Parathyroid adenoma (tissue), 2 donors: ENCODE measurements around the gene IL3RA.
"Not testable (repeated sequence)": the region's sequence is repeated elsewhere in the genome, so short reads cannot be mapped to it uniquely, and the experiment has no call there.

ENCODE experiments used
- H2AFZ ChIP-seq: fragments of 300-600 bp; sonication (generic); one replicate; pipeline ENCODE4 v1.7.0; 2017; ENCODE audit warnings: antibody characterized with exemption, mild to moderate bottlenecking
- H3K27ac ChIP-seq: fragments of 300-600 bp; sonication (generic); one replicate; pipeline ENCODE4 v1.7.0; 2017
- H3K27me3 ChIP-seq: fragments of 300-600 bp; sonication (generic); one replicate; pipeline ENCODE4 v1.7.0; 2017; ENCODE audit warnings: low read length; ENCODE audit not compliant: control insufficient read depth, insufficient read depth
- H3K36me3 ChIP-seq: fragments of 300-600 bp; sonication (generic); one replicate; pipeline ENCODE4 v1.7.0; 2017; ENCODE audit warnings: low read length; ENCODE audit not compliant: control insufficient read depth, insufficient read depth
- H3K4me1 ChIP-seq: fragments of 300-600 bp; sonication (generic); one replicate; pipeline ENCODE4 v1.7.0; 2017; ENCODE audit warnings: control low read depth
- H3K4me2 ChIP-seq: fragments of 300-600 bp; sonication (generic); one replicate; pipeline ENCODE4 v1.7.0; 2017; ENCODE audit warnings: low read length
- H3K4me3 ChIP-seq: fragments of 300-600 bp; sonication (generic); one replicate; pipeline ENCODE4 v1.7.0; 2017; ENCODE audit warnings: low read depth, low read length
- H3K79me2 ChIP-seq: fragments of 300-600 bp; sonication (generic); one replicate; pipeline ENCODE4 v1.7.0; 2017; ENCODE audit warnings: control low read depth
- H3K9ac ChIP-seq: fragments of 300-600 bp; sonication (generic); one replicate; pipeline ENCODE4 v1.7.0; 2017; ENCODE audit warnings: mild to moderate bottlenecking
- H3K9me3 ChIP-seq: fragments of 300-600 bp; sonication (generic); one replicate; pipeline ENCODE4 v1.7.0; 2017; ENCODE audit warnings: low read length; ENCODE audit not compliant: control insufficient read depth
- TF ChIP-seq, protein P1 (sequence below): fragments of 300-600 bp; sonication (generic); IDR thresholded peaks from one replicate; pipeline ENCODE4 v1.7.0; 2017; ENCODE audit warnings: antibody characterized with exemption, mild to moderate bottlenecking
- donor health status: primary hyperparathyroidism.

The IL3RA gene

DNA sequence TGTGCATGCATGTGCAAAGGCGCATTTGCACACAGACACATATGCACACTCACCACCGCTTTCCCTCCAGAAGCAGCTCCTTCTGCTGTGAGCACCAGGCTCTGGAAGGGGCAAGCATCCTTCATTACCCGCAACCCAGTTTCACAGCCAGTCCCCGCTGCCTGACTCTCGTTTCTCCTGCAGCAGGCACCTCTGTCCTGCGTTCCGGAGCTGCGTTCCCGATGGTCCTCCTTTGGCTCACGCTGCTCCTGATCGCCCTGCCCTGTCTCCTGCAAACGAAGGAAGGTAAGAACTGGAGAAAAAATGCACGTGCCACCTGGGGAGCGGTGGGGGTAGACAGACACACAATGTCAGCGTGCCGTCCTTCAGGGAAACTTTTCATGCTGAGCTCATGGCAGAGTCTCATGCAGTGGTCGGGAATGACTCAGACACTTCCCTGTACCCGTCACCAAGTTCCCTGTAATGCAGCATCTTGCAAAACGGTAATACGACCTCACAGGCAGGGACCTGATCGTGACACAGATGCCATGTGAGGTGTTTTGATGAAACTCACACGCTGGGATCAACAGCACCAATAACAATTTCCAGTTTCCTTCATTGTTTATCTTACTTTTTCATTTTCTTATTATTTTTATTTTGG lies 5.1 kb downstream of the IL3RA start:
- no peak overlapping the region for H3K4me2 ChIP-seq
- H2AFZ ChIP-seq, result no peak overlapping the region
- no peaks in the 10 kb centered on the region for H3K79me2 ChIP-seq
- H3K4me1 ChIP-seq, result no peaks in the 10 kb centered on the region
- no peaks in the 10 kb centered on the region for H3K27me3 ChIP-seq
- H3K4me3 ChIP-seq, result no peak overlapping the region
- H3K9ac ChIP-seq, result no peak overlapping the region
- no peak overlapping the region for H3K27ac ChIP-seq
- TF ChIP-seq, protein P1, sequence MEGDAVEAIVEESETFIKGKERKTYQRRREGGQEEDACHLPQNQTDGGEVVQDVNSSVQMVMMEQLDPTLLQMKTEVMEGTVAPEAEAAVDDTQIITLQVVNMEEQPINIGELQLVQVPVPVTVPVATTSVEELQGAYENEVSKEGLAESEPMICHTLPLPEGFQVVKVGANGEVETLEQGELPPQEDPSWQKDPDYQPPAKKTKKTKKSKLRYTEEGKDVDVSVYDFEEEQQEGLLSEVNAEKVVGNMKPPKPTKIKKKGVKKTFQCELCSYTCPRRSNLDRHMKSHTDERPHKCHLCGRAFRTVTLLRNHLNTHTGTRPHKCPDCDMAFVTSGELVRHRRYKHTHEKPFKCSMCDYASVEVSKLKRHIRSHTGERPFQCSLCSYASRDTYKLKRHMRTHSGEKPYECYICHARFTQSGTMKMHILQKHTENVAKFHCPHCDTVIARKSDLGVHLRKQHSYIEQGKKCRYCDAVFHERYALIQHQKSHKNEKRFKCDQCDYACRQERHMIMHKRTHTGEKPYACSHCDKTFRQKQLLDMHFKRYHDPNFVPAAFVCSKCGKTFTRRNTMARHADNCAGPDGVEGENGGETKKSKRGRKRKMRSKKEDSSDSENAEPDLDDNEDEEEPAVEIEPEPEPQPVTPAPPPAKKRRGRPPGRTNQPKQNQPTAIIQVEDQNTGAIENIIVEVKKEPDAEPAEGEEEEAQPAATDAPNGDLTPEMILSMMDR, result no peak
- no peaks in the 10 kb centered on the region for H3K9me3 ChIP-seq
- H3K36me3 ChIP-seq, result no peaks in the 10 kb centered on the region

DNA sequence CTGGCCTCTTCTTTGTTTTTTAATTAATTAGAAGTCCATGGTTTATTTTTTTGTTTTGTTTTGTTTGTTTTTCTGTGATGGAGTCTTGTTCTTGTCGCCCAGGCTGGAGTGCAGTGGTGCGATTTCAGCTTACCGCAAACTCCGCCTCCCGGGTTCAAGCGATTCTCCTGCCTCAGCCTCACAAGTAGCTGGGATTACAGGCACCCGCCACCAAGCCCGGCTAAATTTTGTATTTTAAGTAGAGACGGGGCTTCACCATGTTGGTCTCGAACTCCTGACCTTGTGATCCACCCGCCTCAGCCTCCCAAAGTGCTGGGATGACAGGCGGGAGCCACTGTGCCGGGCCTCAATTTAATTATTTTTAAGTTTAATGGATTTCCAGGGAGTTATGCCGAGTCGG lies 13.0 kb downstream of the IL3RA start:
- H3K9ac ChIP-seq, H3K4me2 ChIP-seq: not testable (repeated sequence)

DNA sequence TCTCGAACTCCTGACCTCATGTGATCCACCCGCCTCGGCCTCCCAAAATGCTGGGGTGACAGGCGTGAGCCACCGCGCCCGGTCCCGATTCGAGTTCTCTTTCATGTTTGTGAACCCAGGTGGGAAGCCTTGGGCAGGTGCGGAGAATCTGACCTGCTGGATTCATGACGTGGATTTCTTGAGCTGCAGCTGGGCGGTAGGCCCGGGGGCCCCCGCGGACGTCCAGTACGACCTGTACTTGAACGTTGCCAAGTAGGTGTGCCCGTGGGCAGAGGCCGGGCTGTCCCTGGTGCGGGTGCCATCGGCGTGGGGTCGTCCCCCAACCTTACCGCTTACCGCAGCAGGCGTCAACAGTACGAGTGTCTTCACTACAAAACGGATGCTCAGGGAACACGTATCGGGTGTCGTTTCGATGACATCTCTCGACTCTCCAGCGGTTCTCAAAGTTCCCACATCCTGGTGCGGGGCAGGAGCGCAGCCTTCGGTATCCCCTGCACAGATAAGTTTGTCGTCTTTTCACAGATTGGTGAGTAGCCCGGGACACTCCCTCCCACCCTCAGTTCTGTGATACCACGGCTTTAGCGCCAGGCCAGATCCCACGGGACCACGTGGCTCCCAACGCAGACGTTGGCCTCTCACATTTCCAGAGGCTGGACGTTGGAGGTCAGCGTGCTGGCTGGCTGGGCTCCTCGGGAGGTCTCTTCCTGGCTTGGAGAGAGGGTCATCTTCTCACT lies 15.6 kb downstream of the IL3RA start:
- TF ChIP-seq, protein P1, result no peak
- Histone ChIP-seq H2AFZ (no peak overlapping the region), H3K4me1 (no peaks in the 10 kb centered on the region), H3K9ac (no peak overlapping the region), H3K9me3 (no peaks in the 10 kb centered on the region), H3K4me3 (no peak overlapping the region), H3K4me2 (no peak overlapping the region), H3K27me3 (no peaks in the 10 kb centered on the region), H3K79me2 (no peaks in the 10 kb centered on the region), H3K27ac (no peak overlapping the region), H3K36me3 (no peaks in the 10 kb centered on the region)

More for the DNA sequence above, 13.0 kb downstream of the IL3RA start:
- not testable (repeated sequence) for H3K79me2 ChIP-seq, H3K4me3 ChIP-seq, H3K36me3 ChIP-seq, H3K27ac ChIP-seq, H3K9me3 ChIP-seq, H2AFZ ChIP-seq, H3K27me3 ChIP-seq, H3K4me1 ChIP-seq

DNA sequence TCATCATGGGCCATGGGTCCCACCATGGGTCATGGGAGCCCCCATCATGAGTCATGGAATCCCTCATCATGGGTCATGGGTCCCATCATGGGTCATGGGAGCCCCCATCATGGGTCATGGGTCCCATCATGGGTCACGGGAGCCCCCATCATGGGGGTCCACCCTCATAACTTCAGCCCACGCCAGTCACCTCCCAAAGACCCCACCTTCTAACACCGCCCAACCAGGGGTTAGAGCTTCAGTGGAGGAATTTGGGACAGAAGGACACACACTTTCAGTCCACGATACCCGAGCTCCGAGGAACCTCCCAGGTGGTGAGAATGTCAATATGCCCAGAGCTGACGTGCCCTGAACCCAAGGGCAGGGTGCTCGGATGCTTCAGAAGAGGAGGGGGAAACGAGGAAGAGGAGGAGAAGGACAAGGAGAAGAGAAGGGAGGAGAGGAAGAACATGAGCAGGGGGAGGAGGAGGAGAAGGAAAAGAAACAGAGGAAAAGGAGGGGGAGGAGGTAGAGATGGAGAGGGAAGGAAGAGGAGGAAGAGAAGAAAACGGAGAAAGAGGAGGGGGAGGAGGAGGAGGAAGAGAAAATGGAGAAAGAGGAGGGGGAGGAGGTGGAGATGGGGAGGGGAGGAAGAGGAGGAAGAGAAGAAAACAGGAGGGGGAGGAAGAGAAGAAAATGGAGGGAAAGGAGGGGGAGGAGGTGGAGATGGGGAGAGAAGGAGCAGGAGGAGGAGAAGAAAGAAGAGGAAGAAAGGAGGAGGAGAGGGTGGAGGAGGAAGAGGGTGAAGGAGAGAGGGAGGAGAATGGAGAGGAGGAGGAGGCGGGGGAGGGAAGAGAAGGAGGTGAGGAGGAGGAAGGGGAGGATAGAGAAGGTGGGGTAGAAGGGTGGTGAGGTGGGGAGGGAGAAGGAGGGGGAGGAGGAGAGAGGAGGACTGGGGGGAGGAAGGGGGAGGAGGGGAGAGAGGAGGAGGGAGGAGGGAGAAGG lies 17.7 kb downstream of the IL3RA start:
- Histone ChIP-seq H3K79me2 (no peaks in the 10 kb centered on the region), H3K27ac (no peak overlapping the region), H3K4me1 (no peaks in the 10 kb centered on the region), H3K27me3 (no peaks in the 10 kb centered on the region), H3K9ac (no peak overlapping the region), H2AFZ (no peak overlapping the region), H3K9me3 (no peaks in the 10 kb centered on the region), H3K4me3 (no peak overlapping the region), H3K36me3 (no peaks in the 10 kb centered on the region), H3K4me2 (no peak overlapping the region)
- TF ChIP-seq, protein P1, result no peak
